OCI-LY3 (cell line): Measurements from ENCODE around the gene ASCL2.

Source experiments
- EZH2phosphoT487 ChIP-seq: fragments of 200-600 bp; shearing (Covaris generic); IDR thresholded peaks from 2 replicates; pipeline ENCODE4 v1.6.1; 2018; ENCODE audit warnings: antibody characterized with exemption, mixed run types, low read depth
- TF ChIP-seq, protein P1 (sequence below): fragments of 200-600, 300-600 bp; sonication (generic); IDR thresholded peaks from 2 replicates; pipeline ENCODE4 v1.5.1; 2014; ENCODE audit warnings: antibody characterized with exemption, low read length, low read depth

DNA sequence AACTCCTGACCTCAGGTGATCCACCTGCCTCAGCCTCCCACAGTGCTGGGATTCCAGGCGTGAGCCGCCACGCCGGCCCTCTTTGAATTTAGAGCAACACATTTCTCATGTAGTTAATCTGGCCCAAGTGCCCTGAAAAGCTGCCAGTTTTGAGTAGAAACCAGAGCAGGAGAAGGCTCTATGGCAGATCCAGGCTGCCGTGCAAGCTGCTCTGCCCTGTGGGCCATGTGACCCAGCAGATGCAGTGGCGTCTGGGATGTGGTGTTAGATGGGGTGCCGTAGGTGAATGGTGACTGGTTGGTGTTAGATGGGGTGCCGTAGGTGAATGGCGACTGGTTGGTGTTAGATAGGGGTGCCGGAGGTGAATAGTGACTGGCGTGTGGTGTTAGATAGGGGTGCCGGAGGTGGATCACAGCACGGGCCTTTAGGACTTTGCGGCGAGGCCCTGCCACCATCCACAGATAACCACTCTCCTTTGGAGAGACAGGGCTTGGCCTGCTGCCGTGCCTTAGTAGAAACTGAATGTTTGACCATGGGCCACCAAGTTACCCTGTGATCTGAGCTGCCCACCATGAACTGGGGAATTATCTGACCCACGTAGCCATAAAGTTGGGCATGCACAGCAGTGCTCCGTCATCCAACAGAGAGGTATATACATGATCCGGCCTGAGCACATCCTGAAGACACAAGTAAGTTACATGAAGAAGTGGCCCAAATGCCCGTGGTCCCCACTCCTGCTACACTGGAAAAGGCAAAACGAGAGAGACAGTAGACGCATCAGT lies 32.7 kb downstream of the ASCL2 start:
- TF ChIP-seq, protein P1, sequence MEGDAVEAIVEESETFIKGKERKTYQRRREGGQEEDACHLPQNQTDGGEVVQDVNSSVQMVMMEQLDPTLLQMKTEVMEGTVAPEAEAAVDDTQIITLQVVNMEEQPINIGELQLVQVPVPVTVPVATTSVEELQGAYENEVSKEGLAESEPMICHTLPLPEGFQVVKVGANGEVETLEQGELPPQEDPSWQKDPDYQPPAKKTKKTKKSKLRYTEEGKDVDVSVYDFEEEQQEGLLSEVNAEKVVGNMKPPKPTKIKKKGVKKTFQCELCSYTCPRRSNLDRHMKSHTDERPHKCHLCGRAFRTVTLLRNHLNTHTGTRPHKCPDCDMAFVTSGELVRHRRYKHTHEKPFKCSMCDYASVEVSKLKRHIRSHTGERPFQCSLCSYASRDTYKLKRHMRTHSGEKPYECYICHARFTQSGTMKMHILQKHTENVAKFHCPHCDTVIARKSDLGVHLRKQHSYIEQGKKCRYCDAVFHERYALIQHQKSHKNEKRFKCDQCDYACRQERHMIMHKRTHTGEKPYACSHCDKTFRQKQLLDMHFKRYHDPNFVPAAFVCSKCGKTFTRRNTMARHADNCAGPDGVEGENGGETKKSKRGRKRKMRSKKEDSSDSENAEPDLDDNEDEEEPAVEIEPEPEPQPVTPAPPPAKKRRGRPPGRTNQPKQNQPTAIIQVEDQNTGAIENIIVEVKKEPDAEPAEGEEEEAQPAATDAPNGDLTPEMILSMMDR, result no peak
- no peak for TF ChIP-seq EZH2phosphoT487
